Measurements from ENCODE around the gene UGT3A2. TPM values are rescaled to one million over a fixed set of nuclear protein-coding genes. Genes with fewer than 3 reads are reported as not detected.
"Not testable (repeated sequence)": the region's sequence is repeated elsewhere in the genome, so short reads cannot be mapped to it uniquely, and the experiment has no call there.

Gene UGT3A2
- total RNA-seq, 1 experiment from 2014 or later, result not detected

DNA sequence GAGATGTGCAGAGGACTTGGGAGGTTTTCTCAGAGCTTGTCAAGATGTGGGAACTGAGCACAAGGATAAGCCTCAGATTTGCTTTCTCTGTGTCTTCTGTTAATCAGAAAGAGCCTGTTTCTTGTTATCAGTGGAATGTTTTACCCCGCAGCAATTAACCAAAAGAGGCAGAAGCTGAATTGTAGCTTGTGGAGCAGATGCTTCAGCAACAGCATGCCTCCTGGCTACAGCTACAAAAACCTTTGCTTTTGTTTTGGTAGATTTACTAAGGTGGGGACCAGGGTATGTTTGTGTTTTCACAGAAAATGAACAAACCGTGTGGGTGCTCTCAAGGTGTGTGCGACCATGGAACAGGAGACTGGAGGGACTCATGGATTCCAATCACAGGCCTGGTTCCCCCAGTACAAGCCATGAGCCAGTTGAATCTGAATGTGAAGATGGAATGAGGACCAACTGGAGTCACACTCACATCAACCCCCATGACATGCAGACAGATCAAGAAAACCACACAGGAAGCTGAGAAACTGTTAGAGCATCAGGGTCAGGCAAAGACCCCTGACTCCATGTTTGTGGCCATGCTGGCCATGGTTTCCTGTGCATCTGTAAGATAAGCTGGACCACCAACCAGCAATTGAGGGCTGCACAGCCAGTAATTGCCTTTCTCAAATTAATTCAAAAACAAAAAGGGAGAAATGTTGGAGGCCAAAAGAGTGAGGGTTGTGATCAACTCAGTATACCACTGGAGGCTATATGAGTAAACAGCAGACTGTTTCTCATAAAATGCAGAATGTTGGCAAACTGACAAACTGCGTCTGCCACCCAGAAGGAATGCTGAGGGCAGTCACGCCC lies 6.9 kb downstream of the UGT3A2 start:
- Histone ChIP-seq H3K27me3 (peaks cover 11% of the 10 kb centered on the region; the same call in 1 of the 2 replicates), H3K9me3 (peaks cover 2% of the 10 kb centered on the region; the same call in 1 of the 2 replicates), H3K36me3 (no peaks in the 10 kb centered on the region), H3K4me3 (no peak overlapping the region)
- peak; percentile 38 for DNase-seq

DNA sequence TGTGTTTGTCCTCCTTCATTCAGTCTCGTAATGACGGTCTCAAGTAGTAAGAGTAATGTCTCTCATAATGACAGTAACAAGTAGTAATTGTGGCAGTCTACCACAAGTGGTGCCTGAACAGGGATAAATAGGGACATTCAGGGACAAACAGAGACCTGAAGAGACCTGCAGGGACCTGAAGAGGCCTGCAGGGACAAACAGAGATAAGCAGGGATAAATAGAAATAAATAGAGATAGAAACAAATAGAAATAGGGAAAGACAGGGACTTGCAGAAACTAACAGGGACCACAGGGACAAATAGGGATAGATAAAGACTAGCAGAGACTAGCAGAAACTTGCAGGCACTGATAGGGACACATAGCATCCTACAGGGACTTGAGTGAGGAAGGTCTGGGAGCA lies 7.9 kb downstream of the UGT3A2 start:
- Histone ChIP-seq H3K4me3 (no peak overlapping the region), H3K36me3 (no peaks in the 10 kb centered on the region), H3K9me3 (peaks cover 2% of the 10 kb centered on the region; the same call in 1 of the 2 replicates), H3K27me3 (peaks cover 8% of the 10 kb centered on the region; the same call in 1 of the 2 replicates)
- no peak for DNase-seq

DNA sequence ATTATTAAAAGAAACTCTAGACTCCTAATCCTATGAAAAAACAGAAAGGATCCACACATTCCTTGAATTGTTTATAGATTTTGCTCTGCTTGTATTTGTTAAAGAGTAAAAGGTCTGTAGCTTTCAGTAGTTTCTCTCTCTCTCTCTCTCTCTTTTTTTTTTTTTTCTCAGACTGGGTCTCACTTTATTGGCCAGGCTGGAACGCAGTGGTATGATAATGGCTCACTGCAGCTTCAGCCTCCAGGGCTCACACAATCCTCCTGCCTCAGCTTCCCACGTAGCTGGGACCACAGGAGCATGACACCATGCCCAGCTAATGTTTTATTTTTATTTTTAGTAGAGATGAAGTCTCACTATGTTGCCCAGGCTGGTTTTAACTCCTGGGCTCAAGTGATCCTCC lies 9.3 kb downstream of the UGT3A2 start:
- DNase-seq, result no peak
- H3K27me3 ChIP-seq, result no peaks in the 10 kb centered on the region
- no peak overlapping the region for H3K4me3 ChIP-seq
- H3K9me3 ChIP-seq, result no peaks in the 10 kb centered on the region
- no peaks in the 10 kb centered on the region for H3K36me3 ChIP-seq

DNA sequence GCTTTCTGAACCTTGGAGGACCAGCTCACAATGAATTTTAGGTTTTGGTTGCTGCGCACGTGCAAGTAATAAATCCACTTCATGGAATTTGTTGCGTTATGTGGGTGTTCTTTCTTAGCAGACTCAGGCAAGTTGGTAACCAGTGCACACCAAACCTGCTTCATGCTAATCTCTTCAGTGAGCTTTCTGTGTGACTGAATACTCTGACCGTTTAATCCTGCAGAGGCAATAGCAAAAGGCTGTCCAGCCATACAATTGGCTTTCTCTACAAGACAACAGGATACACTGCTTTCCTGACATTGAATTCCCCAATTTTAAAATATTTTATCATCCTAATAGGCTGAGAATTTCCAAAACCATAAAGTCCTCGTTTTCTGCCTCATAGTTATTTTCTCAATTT lies 10.3 kb downstream of the UGT3A2 start:
- H3K4me3 ChIP-seq, result no peak overlapping the region
- H3K9me3 ChIP-seq, result no peaks in the 10 kb centered on the region
- no peak for DNase-seq
- H3K27me3 ChIP-seq, result no peaks in the 10 kb centered on the region
- H3K36me3 ChIP-seq, result no peaks in the 10 kb centered on the region

DNA sequence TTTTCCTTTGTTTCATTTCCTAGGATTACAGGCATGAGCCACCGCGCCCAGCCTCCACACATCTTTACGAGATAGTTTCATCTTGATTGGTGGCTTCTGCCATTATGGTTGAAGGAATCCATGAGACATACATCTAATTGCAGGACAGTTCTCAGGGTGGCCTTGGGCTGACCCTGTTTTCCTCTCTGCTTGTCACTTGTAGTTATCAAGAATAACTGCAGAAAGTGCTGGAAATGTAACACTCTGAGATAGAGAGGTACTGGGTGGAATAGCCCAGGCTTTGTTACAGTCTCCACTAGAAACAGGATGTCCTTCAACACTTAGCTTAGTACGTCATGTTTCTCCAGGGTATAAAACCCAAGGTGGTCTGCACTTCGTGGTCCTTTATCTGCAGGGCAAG lies 10.7 kb downstream of the UGT3A2 start:
- no peak for DNase-seq
- Histone ChIP-seq H3K27me3 (peaks cover under 1% of the 10 kb centered on the region; the same call in 1 of the 2 replicates), H3K9me3 (no peaks in the 10 kb centered on the region), H3K36me3 (no peaks in the 10 kb centered on the region), H3K4me3 (no peak overlapping the region)

DNA sequence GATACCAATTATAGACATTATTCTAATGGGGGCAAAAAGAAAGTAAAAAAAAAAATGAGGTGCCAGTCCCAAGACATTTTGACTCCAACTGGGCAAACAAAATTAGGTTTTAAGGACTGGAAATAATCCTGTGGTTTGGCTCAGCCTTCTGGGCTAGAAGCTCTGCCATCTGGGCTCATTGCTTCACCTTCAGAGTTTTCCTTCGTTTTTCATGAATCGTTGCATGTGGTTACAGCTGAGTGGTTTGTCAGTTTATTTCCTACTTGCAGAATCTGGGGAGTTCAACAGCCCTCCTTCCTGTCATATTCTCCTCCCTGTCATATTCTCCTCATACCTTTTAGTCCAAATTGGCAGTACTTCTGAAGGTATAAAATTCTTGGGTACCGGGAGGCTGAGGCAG lies 12.0 kb downstream of the UGT3A2 start:
- H3K36me3 ChIP-seq, result no peaks in the 10 kb centered on the region
- H3K27me3 ChIP-seq, result peaks cover 3% of the 10 kb centered on the region; the same call in 1 of the 2 replicates
- no peak overlapping the region for H3K4me3 ChIP-seq
- no peaks in the 10 kb centered on the region for H3K9me3 ChIP-seq
- DNase-seq, result no peak

DNA sequence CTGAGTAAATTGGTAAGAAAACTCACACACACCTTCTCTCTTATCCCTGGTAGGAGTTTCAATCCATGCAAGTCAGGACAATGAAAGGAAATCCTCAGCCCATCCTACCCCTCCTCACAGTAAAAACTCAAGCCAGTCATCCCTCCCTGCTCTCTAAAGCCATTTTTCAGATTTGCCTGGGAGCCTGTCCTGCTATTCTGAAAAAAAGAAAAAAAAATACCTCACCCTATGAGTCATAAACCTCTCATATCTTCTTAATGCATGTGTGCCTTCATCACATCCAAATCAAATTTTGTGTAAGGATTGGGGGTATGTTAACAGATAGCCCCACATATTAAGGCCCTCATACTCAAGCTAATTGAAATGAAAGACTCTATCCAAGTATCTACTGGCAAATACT lies 14.1 kb downstream of the UGT3A2 start:
- no peak for DNase-seq
- Histone ChIP-seq H3K9me3 (no peaks in the 10 kb centered on the region), H3K4me3 (no peak overlapping the region)

DNA sequence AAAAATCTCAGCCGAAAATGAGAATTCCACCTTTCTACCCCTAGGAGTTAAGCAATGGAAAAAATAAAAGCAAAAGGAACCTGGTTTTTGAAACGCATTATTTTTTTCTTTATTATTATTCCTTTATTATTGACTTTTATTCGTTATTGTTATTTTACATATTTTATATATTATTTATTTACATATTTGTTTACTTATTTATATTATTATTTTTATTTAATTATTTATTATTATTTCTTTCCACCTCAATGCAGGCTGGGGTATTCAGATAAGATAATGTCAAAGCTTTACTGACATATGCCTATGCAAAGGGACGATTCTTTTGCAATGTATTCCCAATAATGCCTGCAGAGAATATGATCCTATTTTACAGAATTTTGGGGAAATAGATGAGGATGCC lies 16.7 kb downstream of the UGT3A2 start:
- Histone ChIP-seq H3K27me3 (peaks cover 8% of the 10 kb centered on the region; the same call in 1 of the 2 replicates), H3K36me3 (no peaks in the 10 kb centered on the region), H3K9me3 (no peaks in the 10 kb centered on the region; the same call in 1 of the 2 replicates), H3K4me3 (no peak overlapping the region)
- no peak for DNase-seq

More for the DNA sequence above, 14.1 kb downstream of the UGT3A2 start:
- no peaks in the 10 kb centered on the region for H3K36me3 ChIP-seq
- peaks cover 3% of the 10 kb centered on the region; the same call in 1 of the 2 replicates for H3K27me3 ChIP-seq

DNA sequence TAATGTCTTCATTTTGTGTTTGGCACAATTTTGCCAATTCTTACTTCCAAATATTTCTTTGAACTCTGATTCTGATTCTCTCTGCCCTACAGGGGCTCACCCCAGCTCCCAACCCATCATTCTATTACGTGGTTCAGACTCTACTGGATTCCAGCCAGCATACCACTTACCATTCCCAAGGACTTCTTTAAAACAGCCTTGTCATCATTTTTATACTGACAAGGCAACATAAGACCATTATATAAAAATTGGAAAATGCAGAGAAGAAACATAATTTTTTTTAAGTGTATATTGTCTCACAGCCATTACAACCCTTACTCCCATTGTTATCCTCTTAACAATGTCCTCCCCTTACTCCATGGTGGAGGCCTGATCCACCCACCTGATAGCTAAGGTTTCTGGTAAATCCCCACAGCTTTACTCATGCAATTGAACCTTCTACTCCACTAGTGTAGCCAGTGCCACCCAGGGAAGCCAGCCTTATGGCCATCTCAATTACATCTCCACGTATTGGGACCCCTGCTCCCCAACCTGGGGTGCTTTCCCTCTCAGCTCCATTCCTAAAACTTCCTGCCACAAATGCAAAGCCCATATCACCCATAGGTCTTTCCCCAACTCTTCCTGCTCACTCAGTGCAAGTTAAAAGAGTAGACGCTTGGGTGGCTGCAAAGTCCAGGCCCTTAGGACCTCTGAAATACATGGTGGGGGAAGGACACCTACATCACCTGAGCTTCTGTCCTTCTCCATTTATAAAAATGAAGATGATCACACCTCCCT lies 19.1 kb downstream of the UGT3A2 start:
- Histone ChIP-seq H3K36me3 (no peaks in the 10 kb centered on the region), H3K4me3 (no peak overlapping the region), H3K27me3 (peaks cover 17% of the 10 kb centered on the region), H3K9me3 (peaks cover 5% of the 10 kb centered on the region; the same call in 1 of the 2 replicates)
- DNase-seq, result no peak

DNA sequence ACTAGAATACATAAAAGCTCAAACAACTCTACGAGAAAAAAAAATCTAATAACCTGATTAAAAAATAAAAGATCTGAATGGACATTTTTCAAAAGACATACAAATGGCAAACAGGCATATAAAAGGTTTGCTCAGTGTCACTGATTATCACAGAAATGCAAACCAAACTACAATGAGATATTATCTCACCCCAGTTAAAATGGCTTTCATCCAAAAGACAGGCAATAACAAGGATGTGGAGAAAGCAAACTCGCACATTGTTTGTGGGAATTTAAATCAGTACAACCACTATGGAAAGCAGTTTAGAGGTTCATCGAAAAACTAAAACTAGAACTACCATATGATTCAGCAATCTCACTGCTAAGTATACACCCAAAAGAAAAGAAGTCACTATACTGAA lies 20.8 kb downstream of the UGT3A2 start:
- H3K36me3 ChIP-seq, result no peaks in the 10 kb centered on the region
- no peak overlapping the region for H3K4me3 ChIP-seq
- H3K27me3 ChIP-seq, result peaks cover 16% of the 10 kb centered on the region
- peaks cover 5% of the 10 kb centered on the region; the same call in 1 of the 2 replicates for H3K9me3 ChIP-seq
- no peak for DNase-seq

DNA sequence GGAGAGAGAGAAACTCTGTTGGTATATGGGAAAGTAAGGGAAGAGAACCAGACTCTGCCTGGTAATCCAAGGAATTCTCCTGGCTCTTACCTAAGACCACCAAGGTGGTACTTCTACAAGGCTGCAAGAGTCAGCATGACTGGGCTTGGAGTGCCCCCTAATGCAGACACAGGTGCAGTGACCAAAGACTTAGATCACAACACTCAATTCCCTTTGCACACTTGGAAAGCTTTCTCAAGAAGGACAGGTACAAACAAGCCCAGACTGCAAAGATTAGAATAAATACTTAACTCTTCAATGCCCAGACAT lies 25.2 kb downstream of the UGT3A2 start:
- no peaks in the 10 kb centered on the region for H3K36me3 ChIP-seq
- peaks cover 5% of the 10 kb centered on the region; the same call in 1 of the 2 replicates for H3K9me3 ChIP-seq
- H3K4me3 ChIP-seq, result no peak overlapping the region
- DNase-seq, result no peak
- H3K27me3 ChIP-seq, result peaks cover 15% of the 10 kb centered on the region

DNA sequence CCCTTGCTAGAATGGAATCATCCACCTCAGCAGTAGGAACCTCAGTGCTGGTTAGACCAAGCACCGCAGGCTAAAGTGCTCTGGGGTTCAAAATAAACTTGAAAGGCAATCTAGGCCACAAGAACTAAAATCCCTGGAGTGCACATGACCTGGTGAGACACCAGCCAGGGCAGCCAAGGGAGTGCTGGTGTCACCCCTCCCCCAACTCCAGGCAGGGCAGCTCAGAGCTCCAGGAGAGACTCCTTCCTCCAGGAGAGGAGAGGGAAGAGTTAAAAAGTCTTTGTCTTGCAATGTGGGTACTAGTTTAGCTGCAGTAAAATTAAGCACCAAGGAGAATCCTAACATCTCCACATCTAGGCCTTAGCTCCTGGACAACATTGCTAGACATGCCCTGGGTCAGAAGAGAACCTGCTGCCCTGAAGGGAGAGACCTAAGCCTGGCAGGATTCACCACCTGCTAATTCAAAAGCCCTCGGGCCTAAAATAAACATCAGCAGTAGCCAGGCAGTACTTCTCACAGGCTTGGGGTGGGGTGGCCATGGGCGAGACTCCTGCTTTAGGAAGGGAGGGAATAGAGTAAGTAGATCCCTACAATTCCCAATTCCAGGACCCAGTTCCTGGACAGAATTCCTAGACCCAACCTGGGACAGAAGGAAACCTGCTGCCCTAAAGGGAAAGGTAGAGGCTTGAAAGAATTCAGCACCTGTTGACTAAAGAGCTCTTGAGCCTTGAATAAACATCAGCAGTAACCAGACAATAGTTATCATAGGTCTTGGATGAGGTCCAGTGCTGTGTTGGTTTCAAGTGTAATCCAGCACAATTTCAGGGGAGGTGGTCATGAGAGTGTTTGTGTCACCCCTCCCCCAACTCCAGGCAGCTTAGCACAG lies 25.8 kb downstream of the UGT3A2 start:
- no peak for DNase-seq
- Histone ChIP-seq H3K4me3 (no peak overlapping the region), H3K9me3 (peaks cover 5% of the 10 kb centered on the region; the same call in 1 of the 2 replicates), H3K36me3 (no peaks in the 10 kb centered on the region), H3K27me3 (peaks cover 13% of the 10 kb centered on the region)

DNA sequence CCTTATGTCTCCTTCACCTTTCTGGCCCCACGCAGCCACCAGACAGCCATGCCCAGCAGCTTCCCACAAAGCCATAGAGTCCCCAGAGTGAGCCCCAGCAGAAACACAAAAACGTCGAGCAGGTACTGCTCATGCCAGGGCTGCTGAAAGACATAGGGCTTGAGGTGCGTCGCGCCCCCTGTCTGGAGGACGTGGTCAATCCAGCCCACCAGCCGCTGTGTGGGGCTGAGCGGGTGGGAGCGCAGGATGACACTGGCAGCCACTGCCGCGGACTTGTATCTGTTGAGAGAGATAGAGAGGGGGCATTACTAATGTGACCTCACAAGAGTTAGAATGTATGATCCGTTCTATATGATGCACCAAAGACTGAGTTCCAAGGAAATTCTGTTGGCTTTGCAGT lies 31.0 kb downstream of the UGT3A2 start:
- no peak for DNase-seq
- Histone ChIP-seq H3K36me3 (no peaks in the 10 kb centered on the region), H3K4me3 (no peak overlapping the region), H3K27me3 (no peaks in the 10 kb centered on the region; the same call in 1 of the 2 replicates), H3K9me3 (no peaks in the 10 kb centered on the region)

DNA sequence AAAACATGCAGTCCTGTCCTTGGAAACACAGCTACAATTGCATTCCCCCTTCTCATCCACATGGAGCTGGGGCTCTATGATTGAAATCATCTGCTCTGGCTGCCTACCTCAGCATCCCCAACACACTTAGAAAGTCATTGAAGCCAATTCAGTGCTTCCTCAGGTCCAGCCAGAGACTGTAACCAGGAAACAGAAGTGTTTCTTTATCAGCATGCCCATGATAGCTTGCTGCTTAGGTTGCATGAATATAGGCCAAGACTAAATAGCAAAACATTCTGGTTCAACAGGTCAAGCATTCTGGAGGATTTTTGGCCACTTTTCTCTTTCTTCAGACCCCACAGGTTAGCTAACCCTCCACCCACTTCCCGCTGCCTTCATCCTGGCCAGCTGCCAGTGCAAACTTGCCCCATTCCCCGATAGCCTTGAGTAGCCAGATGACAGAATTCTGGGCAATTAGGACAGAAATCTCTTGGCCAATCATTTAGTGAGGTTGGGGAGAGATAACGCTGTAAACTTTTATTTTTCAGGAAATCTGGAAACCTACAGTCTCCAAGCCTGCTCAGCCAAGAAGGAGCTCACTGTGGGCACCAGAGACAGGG lies 32.0 kb downstream of the UGT3A2 start:
- H3K4me3 ChIP-seq, DNase-seq, H3K9me3 ChIP-seq, H3K36me3 ChIP-seq, H3K27me3 ChIP-seq: not testable (repeated sequence)

DNA sequence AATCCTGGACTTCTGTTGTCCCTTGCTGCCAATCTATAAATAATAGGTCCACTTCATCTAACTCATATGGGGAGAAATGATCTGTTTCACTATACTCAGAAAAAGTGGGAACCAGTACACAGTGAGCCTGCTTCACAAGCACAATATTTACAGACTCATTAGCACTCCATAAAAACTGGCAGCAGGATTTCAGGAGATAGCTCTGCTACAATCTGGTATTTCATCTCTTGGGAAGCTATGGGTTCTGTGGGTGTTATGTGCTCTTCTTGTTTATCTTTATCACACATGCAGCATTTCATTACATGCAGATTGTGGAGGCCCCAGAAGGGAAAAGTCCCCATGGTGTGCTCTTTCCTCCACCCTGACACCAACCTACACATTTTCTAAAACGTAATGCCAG lies 33.2 kb downstream of the UGT3A2 start:
- DNase-seq, result no peak
- Histone ChIP-seq H3K4me3 (no peak overlapping the region), H3K27me3 (no peaks in the 10 kb centered on the region; the same call in 1 of the 2 replicates), H3K36me3 (no peaks in the 10 kb centered on the region), H3K9me3 (no peaks in the 10 kb centered on the region)

DNA sequence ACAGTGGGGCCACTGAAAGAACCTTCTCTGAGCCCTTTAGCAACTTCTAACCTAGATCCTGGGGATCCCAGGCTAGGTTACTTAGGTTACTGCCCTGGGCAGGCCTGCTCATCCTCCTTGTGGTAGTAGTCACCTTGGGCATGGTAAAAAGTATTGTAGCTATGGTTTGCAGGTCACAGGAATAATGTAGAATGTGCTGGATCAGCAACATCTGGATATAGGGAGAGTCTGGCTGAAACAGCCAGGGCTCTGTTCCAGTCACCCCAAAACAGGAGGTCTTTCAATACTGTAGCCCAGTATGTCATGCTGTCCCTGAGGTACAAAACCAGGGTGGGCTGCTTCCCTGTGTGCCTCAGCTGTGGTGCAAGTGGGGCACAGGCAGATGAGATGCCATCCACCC lies 33.6 kb downstream of the UGT3A2 start:
- H3K36me3 ChIP-seq, result no peaks in the 10 kb centered on the region
- no peaks in the 10 kb centered on the region for H3K9me3 ChIP-seq
- H3K4me3 ChIP-seq, result no peak overlapping the region
- DNase-seq, result no peak
- no peaks in the 10 kb centered on the region; the same call in 1 of the 2 replicates for H3K27me3 ChIP-seq

Measured in MG63 (cell line).